Peyer's patch (tissue), 4 donors: ENCODE measurements around the gene DTWD2.

ENCODE experiments used
- POLR2A ChIP-seq, 2 donors: fragments of 450-650 bp; IDR thresholded peaks; one replicate each; pipeline ENCODE4 v1.5.1; 2017; ENCODE audit warnings: antibody characterized with exemption in 2 of 2, mild to moderate bottlenecking in 2 of 2, moderate library complexity in 2 of 2
- TF ChIP-seq, protein P1 (sequence below), 6 experiments: fragments of 450-650 bp in 4 of 6; fragments of 200-600 bp in 2 of 6; sonication (generic) in 1 of 6; IDR thresholded peaks; one replicate each; pipeline ENCODE4 v1.5.1; 2017 to 2019; ENCODE audit warnings: antibody characterized with exemption in 6 of 6, mild to moderate bottlenecking in 3 of 6, moderate library complexity in 1 of 6

GRCh38 chr5:118921866-118922265 lies 66.5 kb downstream of the DTWD2 start:
- TF ChIP-seq, protein P1, sequence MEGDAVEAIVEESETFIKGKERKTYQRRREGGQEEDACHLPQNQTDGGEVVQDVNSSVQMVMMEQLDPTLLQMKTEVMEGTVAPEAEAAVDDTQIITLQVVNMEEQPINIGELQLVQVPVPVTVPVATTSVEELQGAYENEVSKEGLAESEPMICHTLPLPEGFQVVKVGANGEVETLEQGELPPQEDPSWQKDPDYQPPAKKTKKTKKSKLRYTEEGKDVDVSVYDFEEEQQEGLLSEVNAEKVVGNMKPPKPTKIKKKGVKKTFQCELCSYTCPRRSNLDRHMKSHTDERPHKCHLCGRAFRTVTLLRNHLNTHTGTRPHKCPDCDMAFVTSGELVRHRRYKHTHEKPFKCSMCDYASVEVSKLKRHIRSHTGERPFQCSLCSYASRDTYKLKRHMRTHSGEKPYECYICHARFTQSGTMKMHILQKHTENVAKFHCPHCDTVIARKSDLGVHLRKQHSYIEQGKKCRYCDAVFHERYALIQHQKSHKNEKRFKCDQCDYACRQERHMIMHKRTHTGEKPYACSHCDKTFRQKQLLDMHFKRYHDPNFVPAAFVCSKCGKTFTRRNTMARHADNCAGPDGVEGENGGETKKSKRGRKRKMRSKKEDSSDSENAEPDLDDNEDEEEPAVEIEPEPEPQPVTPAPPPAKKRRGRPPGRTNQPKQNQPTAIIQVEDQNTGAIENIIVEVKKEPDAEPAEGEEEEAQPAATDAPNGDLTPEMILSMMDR (IDR thresholded peaks at IDR 0.05): no peak
- TF ChIP-seq POLR2A (IDR thresholded peaks at IDR 0.05): no peak
